Measurements from ENCODE around the gene MGRN1. TPM values are rescaled to one million over a fixed set of nuclear protein-coding genes. Genes with fewer than 3 reads are reported as not detected.

MGRN1 gene
- total RNA-seq, 4 donors from 2014 or later = 26.4 to 51.8 (median 31.4) TPM

DNA sequence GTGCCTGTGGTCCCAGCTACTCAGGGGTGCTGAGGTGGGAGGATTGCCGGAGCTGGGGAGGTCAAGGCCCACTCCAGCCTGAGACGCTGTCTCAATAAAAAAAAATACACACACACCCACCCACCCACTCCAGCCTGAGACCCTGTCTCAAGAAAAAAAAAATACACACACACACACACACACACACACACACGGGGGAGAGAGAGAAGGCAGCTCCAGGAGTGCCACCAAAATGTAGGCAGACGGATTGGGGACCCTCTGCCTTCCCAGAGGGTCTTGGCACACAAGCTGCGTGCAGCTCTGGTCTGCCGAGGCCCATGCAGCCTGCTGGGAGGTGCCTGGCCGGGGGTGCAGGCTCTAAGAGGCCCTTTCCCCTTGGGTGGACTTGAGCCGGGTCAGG is 62.8 kb downstream of the MGRN1 start:
- DNase-seq (ENCODE audit: low spot score) = no peak
- TF ChIP-seq, protein P1, sequence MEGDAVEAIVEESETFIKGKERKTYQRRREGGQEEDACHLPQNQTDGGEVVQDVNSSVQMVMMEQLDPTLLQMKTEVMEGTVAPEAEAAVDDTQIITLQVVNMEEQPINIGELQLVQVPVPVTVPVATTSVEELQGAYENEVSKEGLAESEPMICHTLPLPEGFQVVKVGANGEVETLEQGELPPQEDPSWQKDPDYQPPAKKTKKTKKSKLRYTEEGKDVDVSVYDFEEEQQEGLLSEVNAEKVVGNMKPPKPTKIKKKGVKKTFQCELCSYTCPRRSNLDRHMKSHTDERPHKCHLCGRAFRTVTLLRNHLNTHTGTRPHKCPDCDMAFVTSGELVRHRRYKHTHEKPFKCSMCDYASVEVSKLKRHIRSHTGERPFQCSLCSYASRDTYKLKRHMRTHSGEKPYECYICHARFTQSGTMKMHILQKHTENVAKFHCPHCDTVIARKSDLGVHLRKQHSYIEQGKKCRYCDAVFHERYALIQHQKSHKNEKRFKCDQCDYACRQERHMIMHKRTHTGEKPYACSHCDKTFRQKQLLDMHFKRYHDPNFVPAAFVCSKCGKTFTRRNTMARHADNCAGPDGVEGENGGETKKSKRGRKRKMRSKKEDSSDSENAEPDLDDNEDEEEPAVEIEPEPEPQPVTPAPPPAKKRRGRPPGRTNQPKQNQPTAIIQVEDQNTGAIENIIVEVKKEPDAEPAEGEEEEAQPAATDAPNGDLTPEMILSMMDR (IDR thresholded peaks at IDR 0.05) = no peak

DNA sequence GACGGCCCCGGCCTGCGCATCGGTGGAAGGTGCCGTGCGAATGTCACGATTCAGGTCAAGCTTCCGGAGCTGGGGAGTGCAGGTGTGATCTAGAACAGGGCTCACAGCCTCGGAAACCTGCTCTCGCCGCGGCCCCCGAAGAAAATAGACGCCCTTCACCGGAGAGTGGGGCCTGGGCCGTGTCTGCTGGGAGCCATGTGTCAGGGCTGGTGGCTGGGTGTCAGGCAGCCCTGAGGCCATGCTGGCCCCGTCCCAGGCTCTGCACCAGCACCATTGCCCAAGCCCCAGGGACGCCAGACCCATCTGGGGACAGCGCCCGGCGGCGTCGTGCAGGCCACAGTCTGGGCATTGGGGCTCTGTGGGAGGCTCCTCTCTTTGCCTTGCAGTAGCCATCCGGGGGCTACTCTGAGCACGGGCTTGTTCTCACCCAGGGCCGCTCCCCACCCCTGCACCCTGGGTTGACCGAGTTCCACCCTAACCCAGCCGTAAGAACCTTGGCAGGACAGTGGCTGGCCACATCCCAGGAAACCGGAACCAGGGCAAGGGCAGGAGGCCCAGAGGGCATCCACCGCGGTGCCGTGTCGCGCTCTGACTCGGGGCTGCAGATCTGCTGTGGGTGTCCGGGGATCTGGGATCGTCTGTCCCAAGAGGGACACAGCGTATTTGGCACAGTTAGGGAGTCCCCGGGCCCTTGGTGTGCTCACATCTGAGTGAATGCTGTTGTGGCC is 63.5 kb downstream of the MGRN1 start:
- TF ChIP-seq, protein P1 (IDR thresholded peaks at IDR 0.05) = no peak
- no peak for ATAC-seq (ENCODE audit: low FRiP score)
- no peak for DNase-seq (ENCODE audit: low spot score)

More for the DNA sequence above, 62.8 kb downstream of the MGRN1 start:
- no peak for ATAC-seq (ENCODE audit: low FRiP score)

DNA sequence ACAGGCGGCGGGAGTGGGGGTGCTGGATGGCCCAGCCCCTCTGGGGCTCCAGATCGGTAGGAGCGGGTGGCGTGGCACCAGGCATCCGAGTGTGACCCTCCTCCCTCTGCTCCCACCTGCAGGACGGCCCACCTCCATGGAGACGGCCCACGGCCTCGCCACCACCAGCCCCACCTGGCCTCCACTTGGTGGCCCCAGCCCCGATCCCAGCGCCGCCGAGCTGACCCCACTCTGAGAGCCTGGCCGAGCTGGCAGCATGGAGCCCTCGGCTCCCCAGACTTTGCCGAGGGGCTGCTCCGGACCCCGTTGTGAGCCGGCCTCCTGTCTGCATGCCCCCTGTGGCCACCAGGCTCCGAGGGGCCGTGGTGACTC is 64.0 kb downstream of the MGRN1 start:
- ATAC-seq (ENCODE audit: low FRiP score) (no peak), DNase-seq (ENCODE audit: low spot score) (no peak)

GRCh38 chr16:4689091-4689671 is 64.6 kb downstream of the MGRN1 start:
- ATAC-seq (ENCODE audit: low FRiP score) (no peak), DNase-seq (ENCODE audit: low spot score) (no peak)
- TF ChIP-seq, protein P1 (IDR thresholded peaks at IDR 0.05) = no peak

More for the DNA sequence above, 64.0 kb downstream of the MGRN1 start:
- TF ChIP-seq, protein P1 (IDR thresholded peaks at IDR 0.05) = no peak

DNA sequence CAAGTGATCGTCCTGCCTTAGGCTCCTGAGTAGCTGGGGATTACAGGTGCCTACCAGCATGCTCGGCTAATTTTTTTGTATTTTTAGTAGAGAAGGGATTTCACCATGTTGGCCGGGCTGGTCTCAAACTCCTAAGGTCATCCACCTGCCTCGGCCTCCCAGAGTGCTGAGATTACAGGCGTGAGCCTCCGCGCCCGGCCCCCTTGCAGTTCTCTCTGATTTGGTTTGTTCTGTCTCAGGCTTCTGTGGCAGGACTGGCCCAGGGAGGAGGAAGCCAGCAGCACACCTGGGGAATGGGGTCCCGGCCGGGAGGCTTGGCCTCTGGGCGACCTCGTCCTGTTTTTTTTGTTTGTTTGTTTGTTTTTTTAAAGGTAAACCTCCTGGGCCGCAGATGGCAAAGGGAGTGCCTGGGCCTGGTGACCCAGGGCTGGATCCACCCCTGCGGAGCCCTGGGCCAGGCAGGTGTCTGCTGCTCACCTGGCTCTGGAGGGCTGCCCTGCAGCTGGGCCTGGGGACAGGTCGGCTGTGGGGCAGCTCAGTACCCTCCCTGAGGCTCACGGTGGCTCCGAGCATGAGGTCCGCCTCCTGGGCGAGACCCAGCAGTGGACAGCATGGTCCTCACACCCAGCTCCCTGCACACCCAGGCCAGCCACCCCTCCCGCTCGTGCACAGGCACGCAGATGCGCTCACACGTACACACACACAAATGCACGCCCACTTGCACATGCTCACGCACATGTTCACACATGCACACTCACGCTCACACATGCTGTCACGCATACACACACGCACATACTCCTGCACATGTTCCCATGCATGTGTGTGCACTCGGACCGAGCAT is 65.5 kb downstream of the MGRN1 start:
- TF ChIP-seq, protein P1 (IDR thresholded peaks at IDR 0.05) = no peak
- DNase-seq (ENCODE audit: low spot score) = no peak
- no peak for ATAC-seq (ENCODE audit: low FRiP score)

DNA sequence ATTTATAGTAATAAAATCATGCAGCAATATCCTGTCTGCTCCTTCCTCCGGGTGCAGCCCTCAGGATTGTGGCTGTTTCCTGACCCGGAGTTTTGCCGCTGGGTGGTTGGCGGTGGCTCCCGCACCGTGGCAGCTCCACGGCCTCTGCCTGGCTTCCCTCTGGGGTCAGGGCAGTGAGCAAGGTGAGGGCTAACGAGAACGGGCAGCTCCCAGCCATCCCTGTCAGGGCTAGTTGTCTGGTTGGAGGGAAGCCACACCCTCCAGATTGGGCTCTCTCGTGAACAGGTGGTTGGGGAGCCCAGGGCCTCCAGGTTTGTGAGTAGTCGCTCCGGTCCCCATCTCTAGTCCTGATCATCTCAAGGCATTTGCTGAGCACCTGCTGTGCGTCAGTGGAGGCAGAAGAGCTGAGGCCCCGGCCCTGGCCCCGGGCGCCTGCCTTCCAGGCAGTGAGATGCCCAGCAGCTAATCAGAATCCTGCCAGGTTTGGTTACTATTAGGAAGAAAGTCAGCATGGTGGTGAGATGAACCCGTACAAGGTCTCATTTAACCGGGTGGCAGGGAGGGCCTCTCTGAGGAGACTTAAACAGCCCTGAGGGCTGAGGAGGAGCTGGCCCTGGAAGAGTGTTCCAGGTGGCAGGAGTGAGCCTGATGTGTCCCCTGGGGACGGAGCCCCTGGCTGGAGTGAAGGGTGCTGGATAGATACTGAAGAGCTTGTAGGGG is 66.5 kb downstream of the MGRN1 start:
- TF ChIP-seq, protein P1 (IDR thresholded peaks at IDR 0.05) = no peak
- DNase-seq (ENCODE audit: low spot score) = no peak
- ATAC-seq (ENCODE audit: low FRiP score) = no peak
